Measurements from ENCODE around the gene PDE2A.

The PDE2A gene

DNA sequence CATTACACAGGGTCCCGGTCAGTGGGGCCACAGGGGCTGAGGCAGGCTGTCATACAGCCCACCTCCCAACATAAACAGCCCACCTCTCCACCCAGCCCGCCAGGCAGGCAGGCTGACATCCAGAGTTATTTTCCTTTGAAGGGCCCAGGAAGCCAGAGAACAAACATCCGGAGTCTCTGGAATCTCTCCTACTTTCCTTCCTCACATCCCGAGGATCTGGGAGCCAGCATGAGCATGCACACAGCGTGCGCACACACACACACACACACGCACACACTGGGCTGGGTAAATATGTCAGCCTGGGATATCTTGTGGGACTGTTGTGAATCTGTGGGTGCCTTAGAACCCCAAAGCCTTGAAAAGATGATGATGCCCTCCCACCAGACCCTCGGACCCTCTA lies 55.4 kb downstream of the PDE2A start:
- Histone ChIP-seq H3K4me1 (ENCODE audit: control insufficient read depth, insufficient read depth, low read length, poor library complexity, severe bottlenecking) (peaks cover 15% of the 10 kb centered on the region), H3K36me3 (ENCODE audit: control insufficient read depth, insufficient read depth, low read length) (no peaks in the 10 kb centered on the region), H3K27me3 (replicated peaks; ENCODE audit: control insufficient read depth, insufficient read depth, low read length, poor library complexity, severe bottlenecking) (no peaks in the 10 kb centered on the region), H3K4me3 (ENCODE audit: insufficient read depth, low read depth, low read length, poor library complexity, severe bottlenecking) (no peak overlapping the region), H3K9me3 (ENCODE audit: control insufficient read depth, low read length) (no peaks in the 10 kb centered on the region), H3K27ac (ENCODE audit: insufficient read depth, low read length, poor library complexity, severe bottlenecking) (no peak overlapping the region)
- no peak for DNase-seq

DNA sequence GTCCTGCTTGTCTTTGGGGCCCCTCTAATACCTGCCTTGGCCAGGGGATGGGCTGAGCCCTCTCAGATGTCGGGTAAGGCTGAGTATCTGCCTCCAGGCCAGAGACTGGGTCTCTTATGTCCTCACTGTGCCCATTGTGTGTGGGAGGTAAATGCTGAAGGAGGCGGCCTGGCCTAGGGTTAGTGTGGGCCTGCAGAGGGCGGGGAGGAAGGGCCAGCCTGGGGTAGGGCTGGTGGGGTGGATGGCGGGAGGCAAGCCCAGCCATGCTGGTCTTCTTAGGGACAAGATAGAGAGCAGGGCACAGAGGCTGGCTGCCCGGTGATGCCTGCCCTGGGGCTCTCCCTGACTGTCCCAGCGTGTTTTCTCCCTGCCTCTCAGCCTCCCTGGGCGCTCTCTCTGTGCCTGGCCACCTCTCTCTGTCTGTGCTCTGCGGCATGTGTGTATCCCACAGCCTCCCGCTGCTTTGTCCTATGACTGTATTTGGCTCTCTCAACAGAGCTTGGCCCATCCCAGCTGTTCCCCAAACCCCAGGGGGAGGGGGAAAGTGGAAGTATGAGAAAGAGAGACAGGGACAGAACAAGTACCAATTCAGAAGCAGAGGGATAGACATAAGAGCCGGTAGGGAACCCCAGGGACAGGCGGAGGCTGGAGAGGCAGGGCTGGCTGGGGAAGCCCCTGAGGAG lies 57.0 kb downstream of the PDE2A start:
- Histone ChIP-seq H3K4me3 (ENCODE audit: insufficient read depth, low read depth, low read length, poor library complexity, severe bottlenecking) (no peak overlapping the region), H3K27ac (ENCODE audit: insufficient read depth, low read length, poor library complexity, severe bottlenecking) (no peak overlapping the region), H3K27me3 (replicated peaks; ENCODE audit: control insufficient read depth, insufficient read depth, low read length, poor library complexity, severe bottlenecking) (no peaks in the 10 kb centered on the region), H3K36me3 (ENCODE audit: control insufficient read depth, insufficient read depth, low read length) (no peaks in the 10 kb centered on the region), H3K4me1 (ENCODE audit: control insufficient read depth, insufficient read depth, low read length, poor library complexity, severe bottlenecking) (peaks cover 15% of the 10 kb centered on the region), H3K9me3 (ENCODE audit: control insufficient read depth, low read length) (no peaks in the 10 kb centered on the region)
- DNase-seq = no peak

DNA sequence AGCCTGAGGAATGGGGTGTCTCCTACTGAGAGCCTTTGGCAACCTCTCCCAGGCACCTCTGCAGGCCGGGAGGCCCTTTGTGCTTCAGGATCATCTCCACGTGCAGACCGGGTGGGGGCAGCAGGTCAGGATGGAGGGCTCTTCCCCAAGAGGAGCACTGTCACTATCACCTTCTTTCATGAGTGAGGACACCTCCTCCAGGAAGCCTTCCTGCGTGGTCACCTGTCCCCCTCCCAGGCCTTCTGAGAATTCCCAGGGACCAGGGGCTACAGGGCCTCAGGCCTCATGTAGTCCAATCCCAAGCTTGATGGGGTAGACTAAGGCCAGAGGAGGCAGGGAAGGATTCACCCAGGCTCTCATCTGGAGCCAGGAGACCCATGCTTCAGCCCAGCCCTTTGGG lies 57.6 kb downstream of the PDE2A start:
- Histone ChIP-seq H3K4me1 (ENCODE audit: control insufficient read depth, insufficient read depth, low read length, poor library complexity, severe bottlenecking) (peaks cover 15% of the 10 kb centered on the region), H3K36me3 (ENCODE audit: control insufficient read depth, insufficient read depth, low read length) (no peaks in the 10 kb centered on the region), H3K9me3 (ENCODE audit: control insufficient read depth, low read length) (no peaks in the 10 kb centered on the region), H3K4me3 (ENCODE audit: insufficient read depth, low read depth, low read length, poor library complexity, severe bottlenecking) (no peak overlapping the region), H3K27ac (ENCODE audit: insufficient read depth, low read length, poor library complexity, severe bottlenecking) (no peak overlapping the region), H3K27me3 (replicated peaks; ENCODE audit: control insufficient read depth, insufficient read depth, low read length, poor library complexity, severe bottlenecking) (no peaks in the 10 kb centered on the region)
- no peak for DNase-seq

DNA sequence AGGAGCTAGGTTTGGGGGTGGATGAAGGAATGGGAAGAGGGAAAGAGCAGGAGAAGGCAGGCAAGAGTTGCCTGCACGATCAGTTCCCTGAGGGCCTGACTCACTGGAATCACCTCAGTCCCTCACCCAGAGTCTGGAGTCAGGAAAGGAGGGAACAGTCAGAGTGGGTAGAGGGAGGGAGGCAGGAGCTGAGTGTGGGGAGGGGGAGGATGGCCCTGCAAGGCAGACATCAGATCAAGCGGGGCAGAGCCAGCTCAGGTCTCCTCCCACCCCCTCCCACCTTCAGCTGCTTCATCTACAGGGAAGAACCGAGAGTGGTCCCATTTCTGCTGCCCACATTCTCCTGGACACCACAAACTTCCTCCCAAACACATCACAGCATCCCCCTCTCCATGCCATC lies 58.9 kb downstream of the PDE2A start:
- Histone ChIP-seq H3K27ac (ENCODE audit: insufficient read depth, low read length, poor library complexity, severe bottlenecking) (no peak overlapping the region), H3K4me3 (ENCODE audit: insufficient read depth, low read depth, low read length, poor library complexity, severe bottlenecking) (no peak overlapping the region), H3K27me3 (replicated peaks; ENCODE audit: control insufficient read depth, insufficient read depth, low read length, poor library complexity, severe bottlenecking) (no peaks in the 10 kb centered on the region), H3K9me3 (ENCODE audit: control insufficient read depth, low read length) (no peaks in the 10 kb centered on the region), H3K36me3 (ENCODE audit: control insufficient read depth, insufficient read depth, low read length) (no peaks in the 10 kb centered on the region), H3K4me1 (ENCODE audit: control insufficient read depth, insufficient read depth, low read length, poor library complexity, severe bottlenecking) (peaks cover 5% of the 10 kb centered on the region)
- DNase-seq = no peak

DNA sequence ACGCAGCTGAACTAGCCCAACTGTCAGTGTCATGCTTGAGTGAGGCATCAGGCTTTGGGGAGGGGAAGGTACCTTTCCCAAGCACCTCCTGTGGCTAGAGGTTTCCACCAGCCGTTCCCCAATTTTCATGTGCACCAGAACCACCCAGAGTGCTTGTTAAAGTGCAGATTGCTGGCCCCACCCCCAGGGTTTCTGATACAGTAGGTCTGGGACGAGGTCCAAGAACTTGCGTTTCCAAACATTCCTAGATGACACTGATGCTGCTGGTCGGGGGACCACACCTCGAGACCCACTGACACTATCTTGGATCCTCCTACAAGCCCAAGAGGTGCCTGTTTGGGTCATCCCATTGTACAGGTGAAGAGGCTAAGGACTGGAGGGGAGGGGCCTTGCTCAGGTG lies 59.8 kb downstream of the PDE2A start:
- Histone ChIP-seq H3K36me3 (ENCODE audit: control insufficient read depth, insufficient read depth, low read length) (no peaks in the 10 kb centered on the region), H3K9me3 (ENCODE audit: control insufficient read depth, low read length) (no peaks in the 10 kb centered on the region), H3K27ac (ENCODE audit: insufficient read depth, low read length, poor library complexity, severe bottlenecking) (no peak overlapping the region), H3K27me3 (replicated peaks; ENCODE audit: control insufficient read depth, insufficient read depth, low read length, poor library complexity, severe bottlenecking) (no peaks in the 10 kb centered on the region), H3K4me1 (ENCODE audit: control insufficient read depth, insufficient read depth, low read length, poor library complexity, severe bottlenecking) (no peaks in the 10 kb centered on the region), H3K4me3 (ENCODE audit: insufficient read depth, low read depth, low read length, poor library complexity, severe bottlenecking) (no peak overlapping the region)
- DNase-seq = no peak

DNA sequence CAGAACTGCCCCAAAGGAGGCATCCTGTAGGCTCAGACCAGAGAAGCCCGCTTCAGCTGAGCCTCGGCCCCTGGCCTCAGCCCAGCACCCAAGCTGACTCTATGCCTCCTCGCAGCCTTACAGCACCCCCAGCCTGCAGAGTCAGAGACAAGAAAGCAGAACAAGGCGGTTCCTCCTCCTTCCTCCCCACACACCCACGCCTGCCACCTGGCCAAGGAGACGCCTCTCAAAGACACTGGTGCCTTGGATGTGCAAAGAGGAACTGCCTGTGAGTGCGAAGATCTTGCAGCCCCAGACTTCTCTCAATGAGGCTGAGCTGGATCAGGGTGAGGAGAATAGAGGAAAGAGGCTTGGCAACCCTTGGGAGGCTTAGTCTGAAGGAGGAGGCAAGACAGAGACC lies 60.2 kb downstream of the PDE2A start:
- DNase-seq = no peak
- H3K9me3 ChIP-seq (ENCODE audit: control insufficient read depth, low read length) = no peaks in the 10 kb centered on the region
- H3K27me3 ChIP-seq (replicated peaks; ENCODE audit: control insufficient read depth, insufficient read depth, low read length, poor library complexity, severe bottlenecking) = no peaks in the 10 kb centered on the region
- no peaks in the 10 kb centered on the region for H3K36me3 ChIP-seq (ENCODE audit: control insufficient read depth, insufficient read depth, low read length)
- no peak overlapping the region for H3K27ac ChIP-seq (ENCODE audit: insufficient read depth, low read length, poor library complexity, severe bottlenecking)
- no peak overlapping the region for H3K4me3 ChIP-seq (ENCODE audit: insufficient read depth, low read depth, low read length, poor library complexity, severe bottlenecking)
- H3K4me1 ChIP-seq (ENCODE audit: control insufficient read depth, insufficient read depth, low read length, poor library complexity, severe bottlenecking) = no peaks in the 10 kb centered on the region

DNA sequence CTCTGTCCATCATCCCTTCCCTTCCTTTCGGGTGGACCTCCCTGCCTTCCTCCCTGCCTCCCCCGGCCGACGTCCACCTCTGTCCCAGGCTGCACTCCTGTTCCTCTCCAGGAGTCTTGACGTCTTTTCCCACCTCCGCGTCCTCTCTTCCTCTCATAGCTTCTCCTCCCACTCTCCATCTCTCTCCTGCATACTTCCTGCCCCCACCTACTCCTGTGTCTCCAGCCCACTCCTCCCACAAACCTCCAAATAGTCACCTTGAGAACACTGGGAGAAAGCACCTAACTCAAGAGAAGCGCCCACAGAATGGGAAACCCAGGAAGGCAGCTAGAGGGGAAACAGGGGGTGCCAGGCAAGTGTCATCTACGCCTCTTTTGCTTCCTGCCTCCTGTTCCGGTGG lies 60.8 kb downstream of the PDE2A start:
- Histone ChIP-seq H3K27ac (ENCODE audit: insufficient read depth, low read length, poor library complexity, severe bottlenecking) (no peak overlapping the region), H3K4me3 (ENCODE audit: insufficient read depth, low read depth, low read length, poor library complexity, severe bottlenecking) (no peak overlapping the region), H3K36me3 (ENCODE audit: control insufficient read depth, insufficient read depth, low read length) (no peaks in the 10 kb centered on the region), H3K9me3 (ENCODE audit: control insufficient read depth, low read length) (no peaks in the 10 kb centered on the region), H3K27me3 (replicated peaks; ENCODE audit: control insufficient read depth, insufficient read depth, low read length, poor library complexity, severe bottlenecking) (no peaks in the 10 kb centered on the region), H3K4me1 (ENCODE audit: control insufficient read depth, insufficient read depth, low read length, poor library complexity, severe bottlenecking) (no peaks in the 10 kb centered on the region)
- no peak for DNase-seq

DNA sequence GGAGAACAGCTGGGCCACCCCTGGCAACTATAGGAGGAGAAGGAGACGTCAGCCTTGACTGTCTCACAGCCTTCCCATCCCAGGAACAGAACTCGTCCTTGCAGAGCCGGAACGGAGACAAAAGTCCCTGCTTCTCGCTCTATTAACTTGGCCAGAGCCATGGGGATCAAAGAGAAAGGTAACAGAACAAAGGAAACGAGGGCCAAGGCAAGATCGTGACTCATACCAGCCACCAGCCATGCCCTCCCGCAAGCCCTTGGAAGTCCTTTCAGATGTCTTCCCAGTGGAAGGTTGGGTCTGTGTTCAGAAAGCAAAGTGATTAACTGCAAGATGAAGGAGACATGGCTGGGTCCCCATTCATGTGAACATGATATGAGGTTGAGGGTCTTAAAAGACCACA lies 64.7 kb downstream of the PDE2A start:
- no peak for DNase-seq

DNA sequence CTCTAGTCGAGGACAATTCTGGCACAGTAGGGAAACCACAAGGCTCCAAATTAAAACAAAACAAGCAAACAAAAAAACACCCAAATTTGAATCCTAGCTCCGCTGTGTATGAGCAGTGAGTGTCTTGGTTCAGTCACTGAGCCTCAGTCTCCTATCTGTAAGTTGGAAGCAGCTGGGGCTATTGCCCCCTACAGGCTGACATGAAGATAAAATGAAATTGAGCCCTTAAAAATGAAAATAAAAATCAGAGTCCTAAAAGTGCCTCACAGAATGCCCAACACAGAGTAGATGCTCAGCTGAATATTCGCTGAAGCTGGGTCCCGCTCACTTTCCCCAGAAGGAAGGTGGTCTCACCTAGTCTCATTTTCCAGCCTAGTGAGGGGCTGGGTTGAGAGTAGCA lies 65.2 kb downstream of the PDE2A start:
- no peaks in the 10 kb centered on the region for H3K27me3 ChIP-seq (replicated peaks; ENCODE audit: control insufficient read depth, insufficient read depth, low read length, poor library complexity, severe bottlenecking)

More for the DNA sequence above, 64.7 kb downstream of the PDE2A start:
- H3K4me3 ChIP-seq (ENCODE audit: insufficient read depth, low read depth, low read length, poor library complexity, severe bottlenecking) = no peak overlapping the region
- H3K4me1 ChIP-seq (ENCODE audit: control insufficient read depth, insufficient read depth, low read length, poor library complexity, severe bottlenecking) = no peaks in the 10 kb centered on the region
- H3K36me3 ChIP-seq (ENCODE audit: control insufficient read depth, insufficient read depth, low read length) = no peaks in the 10 kb centered on the region
- H3K27ac ChIP-seq (ENCODE audit: insufficient read depth, low read length, poor library complexity, severe bottlenecking) = no peak overlapping the region
- no peaks in the 10 kb centered on the region for H3K9me3 ChIP-seq (ENCODE audit: control insufficient read depth, low read length)
- H3K27me3 ChIP-seq (replicated peaks; ENCODE audit: control insufficient read depth, insufficient read depth, low read length, poor library complexity, severe bottlenecking) = no peaks in the 10 kb centered on the region

DNA sequence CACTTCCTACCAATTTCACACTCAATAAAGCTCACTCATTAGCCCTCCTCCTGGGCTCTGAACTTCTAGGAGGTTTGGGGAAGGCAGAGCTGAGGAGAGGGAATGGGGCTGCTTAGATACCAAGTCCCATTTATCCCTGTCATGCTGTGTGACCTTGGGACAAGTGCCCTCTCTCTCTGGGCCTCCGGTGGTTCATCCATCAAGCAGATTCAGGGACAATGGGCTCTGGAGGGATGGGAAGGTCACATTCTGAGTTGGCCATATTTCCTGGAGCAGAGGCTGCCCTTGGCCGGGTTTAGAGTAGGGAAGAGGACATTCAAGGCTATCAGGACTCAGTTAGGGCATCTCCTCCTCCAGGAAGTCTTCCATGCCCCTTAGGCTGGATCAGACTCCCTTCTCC lies 66.7 kb downstream of the PDE2A start:
- Histone ChIP-seq H3K4me1 (ENCODE audit: control insufficient read depth, insufficient read depth, low read length, poor library complexity, severe bottlenecking) (no peaks in the 10 kb centered on the region), H3K36me3 (ENCODE audit: control insufficient read depth, insufficient read depth, low read length) (no peaks in the 10 kb centered on the region), H3K27me3 (replicated peaks; ENCODE audit: control insufficient read depth, insufficient read depth, low read length, poor library complexity, severe bottlenecking) (no peaks in the 10 kb centered on the region), H3K27ac (ENCODE audit: insufficient read depth, low read length, poor library complexity, severe bottlenecking) (no peak overlapping the region), H3K4me3 (ENCODE audit: insufficient read depth, low read depth, low read length, poor library complexity, severe bottlenecking) (no peak overlapping the region), H3K9me3 (ENCODE audit: control insufficient read depth, low read length) (no peaks in the 10 kb centered on the region)
- no peak for DNase-seq

More for the DNA sequence above, 65.2 kb downstream of the PDE2A start:
- H3K36me3 ChIP-seq (ENCODE audit: control insufficient read depth, insufficient read depth, low read length) = no peaks in the 10 kb centered on the region
- no peaks in the 10 kb centered on the region for H3K4me1 ChIP-seq (ENCODE audit: control insufficient read depth, insufficient read depth, low read length, poor library complexity, severe bottlenecking)
- H3K27ac ChIP-seq (ENCODE audit: insufficient read depth, low read length, poor library complexity, severe bottlenecking) = no peak overlapping the region
- DNase-seq = no peak
- no peak overlapping the region for H3K4me3 ChIP-seq (ENCODE audit: insufficient read depth, low read depth, low read length, poor library complexity, severe bottlenecking)
- no peaks in the 10 kb centered on the region for H3K9me3 ChIP-seq (ENCODE audit: control insufficient read depth, low read length)

Data from effector memory CD4-positive, alpha-beta T cell (primary cell).